B cell (primary cell): Measurements from ENCODE around the gene KRT74. TPM values are rescaled to one million over a fixed set of nuclear protein-coding genes. Genes with fewer than 3 reads are reported as not detected.

Source experiments
- ATAC-seq: fragments of 200-7000 bp; cut with Tn5 transposase; one replicate; pipeline ENCODE4 v1.10.0; 2021; ENCODE audit warnings: low read depth, mild to moderate bottlenecking, moderate number of reproducible peaks, moderate library complexity
- CTCF ChIA-PET: fragments of 350-600 bp; sonication (Branson Sonifier 250); formaldehyde crosslinking; loops from one replicate; lab custom pipeline; 2021; ENCODE audit warnings: antibody characterized with exemption, inconsistent platforms; lab: Charles Lee
- POLR2A ChIA-PET: fragments of 350-600 bp; sonication (Branson Sonifier 250); formaldehyde crosslinking; loops from one replicate; lab custom pipeline; 2021; ENCODE audit warnings: antibody characterized with exemption; lab: Charles Lee
- DNase-seq: peaks from one replicate; pipeline ENCODE4 v3.0.0; 2013
- H2AFZ ChIP-seq: 2 replicates; pipeline ENCODE4 v1.6.1; 2012; ENCODE audit warnings: mild to moderate bottlenecking, low read depth, low read length; ENCODE audit not compliant: insufficient read depth, poor library complexity, severe bottlenecking
- H3K27ac ChIP-seq, 2 donors: 1 replicate in 1 of 2; 2 replicates in 1 of 2; pipeline ENCODE4 v1.5.1; 2012 to 2013; ENCODE audit warnings: low read length in 2 of 2, mild to moderate bottlenecking in 2 of 2, moderate library complexity in 1 of 2
- H3K27me3 ChIP-seq, 4 experiments: fragments of 200-600 bp in 1 of 4; sonication (generic) in 1 of 4; replicated peaks in 1 of 4; 1 replicate in 2 of 4; 2 replicates in 2 of 4; pipeline versions ENCODE4 v1.6.1 to v1.7.0; 2013 to 2016; ENCODE audit warnings: low read length in 3 of 4, mild to moderate bottlenecking in 2 of 4, mixed read lengths in 1 of 4, moderate library complexity in 1 of 4; ENCODE audit not compliant: insufficient read depth in 4 of 4, control insufficient read depth in 3 of 4; ENCODE audit errors: control extremely low read depth in 1 of 4
- H3K36me3 ChIP-seq, 2 experiments: replicated peaks in 1 of 2; 1 replicate in 1 of 2; 2 replicates in 1 of 2; pipeline versions ENCODE4 v1.6.1 to v1.7.1; 2013; ENCODE audit warnings: low read length in 1 of 2; ENCODE audit not compliant: insufficient read depth in 2 of 2, control insufficient read depth in 1 of 2; ENCODE audit errors: control extremely low read depth in 1 of 2, extremely low read depth in 1 of 2
- H3K4me1 ChIP-seq, 2 donors: fragments of 200-600 bp in 1 of 2; sonication (generic) in 1 of 2; 1 replicate in 1 of 2; 2 replicates in 1 of 2; pipeline versions ENCODE4 v1.5.1 to v1.6.1; 2013 to 2017; ENCODE audit warnings: low read length in 2 of 2; ENCODE audit not compliant: control insufficient read depth in 2 of 2, insufficient read depth in 2 of 2
- H3K4me2 ChIP-seq: replicated peaks from 2 replicates; pipeline ENCODE3; 2012; ENCODE audit warnings: mild to moderate bottlenecking, low read depth, low read length; ENCODE audit not compliant: poor library complexity, severe bottlenecking
- H3K4me3 ChIP-seq, 5 experiments: fragments of 200-600 bp in 1 of 5; sonication (generic) in 1 of 5; 1 replicate in 3 of 5; 2 replicates in 2 of 5; pipeline versions ENCODE4 v1.5.1 to v1.7.0; 2011 to 2016; ENCODE audit warnings: low read length in 4 of 5, mild to moderate bottlenecking in 4 of 5, low read depth in 2 of 5, control low read depth in 1 of 5, moderate library complexity in 1 of 5; ENCODE audit not compliant: insufficient read depth in 1 of 5; ENCODE audit errors: control extremely low read depth in 1 of 5, extremely low read depth in 1 of 5
- H3K79me2 ChIP-seq: fragments of 200-600 bp; sonication (generic); one replicate; pipeline ENCODE4 v1.6.0; 2016; ENCODE audit warnings: low read length; ENCODE audit not compliant: control insufficient read depth, insufficient read depth
- H3K9ac ChIP-seq: fragments of 200-600 bp; sonication (generic); 2 replicates; pipeline ENCODE4 v1.6.1; 2017; ENCODE audit warnings: mild to moderate bottlenecking, low read length, moderate library complexity
- H3K9me3 ChIP-seq, 3 donors: one replicate each; pipeline versions ENCODE4 v1.6.1 to v1.7.1; 2013; ENCODE audit warnings: low read length in 2 of 3; ENCODE audit not compliant: control insufficient read depth in 2 of 3, insufficient read depth in 1 of 3; ENCODE audit errors: control extremely low read depth in 1 of 3
- H4K20me1 ChIP-seq: 2 replicates; pipeline ENCODE4 v1.6.0; 2012; ENCODE audit warnings: mild to moderate bottlenecking, low read length; ENCODE audit not compliant: insufficient read depth, control insufficient read depth, poor library complexity, severe bottlenecking
- H3K27ac Mint-ChIP-seq: one replicate; pipeline ENCODE4 v1.8.0; 2021; ENCODE audit warnings: mixed read lengths
- H3K27me3 Mint-ChIP-seq: one replicate; pipeline ENCODE4 v1.8.0; 2021; ENCODE audit warnings: mixed read lengths
- H3K4me1 Mint-ChIP-seq: one replicate; pipeline ENCODE4 v1.8.0; 2021; ENCODE audit warnings: mixed read lengths
- H3K4me3 Mint-ChIP-seq: one replicate; pipeline ENCODE4 v1.8.0; 2021; ENCODE audit warnings: mixed read lengths
- H3K9me3 Mint-ChIP-seq: one replicate; pipeline ENCODE4 v1.8.0; 2022; ENCODE audit warnings: mixed read lengths; ENCODE audit not compliant: insufficient read depth
- EZH2 ChIP-seq: IDR thresholded peaks from 2 replicates; pipeline ENCODE4 v1.6.1; 2012; ENCODE audit warnings: borderline replicate concordance, low read depth, mild to moderate bottlenecking, moderate library complexity, low read length; ENCODE audit not compliant: insufficient read depth, poor library complexity, severe bottlenecking
- whole genome bisulfite sequencing: methylation state at CpG from one replicate; pipeline ENCODE4 v1.1.5; 2013; ENCODE audit warnings: missing lambda C conversion rate; ENCODE audit not compliant: insufficient coverage; 5-methylcytosine and 5-hydroxymethylcytosine counted together
- intact Hi-C: fragments of 100-400 bp; cut with micrococcal nuclease; formaldehyde crosslinking; loops from one replicate; pipeline ENCODE4 v1.10.0; 2022
- polyA plus RNA-seq: library from polyadenylated mRNA; depleted of rRNA; stranded (reverse); fragments of >200 nt; gene quantifications from 2 replicates; pipeline ENCODE4 v1.2.3, GENCODE V29; 2012
- total RNA-seq, 2 donors: library from RNA; stranded (reverse); fragments of 120-200 nt in 1 of 2; gene quantifications; 1 replicate in 1 of 2; 2 replicates in 1 of 2; pipeline versions ENCODE4 v1.2.3 to v1.2.4, GENCODE V29; 2013 to 2022
- TF ChIP-seq, protein P1 (sequence below): fragments of 200-600 bp; IDR thresholded peaks from one replicate; pipeline ENCODE4 v1.8.0; 2022; ENCODE audit warnings: antibody characterized with exemption, mild to moderate bottlenecking

The KRT74 gene
- total and polyA plus RNA-seq, 2 donors (not counting 1 experiment from before 2014, with no cell fraction given) = not detected

DNA sequence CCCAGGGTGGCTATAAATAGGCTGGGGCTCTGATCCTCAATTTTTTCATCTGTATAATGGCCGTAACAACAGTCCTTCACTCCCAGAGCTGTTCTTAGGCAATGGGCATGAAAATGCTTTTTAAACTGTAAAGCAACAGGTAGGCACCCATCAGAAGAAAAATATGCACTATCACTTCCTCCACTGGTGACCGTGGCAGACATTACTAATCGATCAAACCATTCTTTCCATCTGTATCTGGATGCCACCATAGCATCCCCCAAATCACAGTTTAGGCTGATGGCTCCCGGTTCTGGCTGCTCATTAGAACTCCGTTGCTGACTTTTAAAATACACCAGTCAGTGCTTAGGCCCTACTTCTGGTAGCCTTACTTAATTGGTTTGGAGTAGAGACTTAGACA, 31.9 kb downstream of the KRT74 start:
- TF ChIP-seq, protein P1, sequence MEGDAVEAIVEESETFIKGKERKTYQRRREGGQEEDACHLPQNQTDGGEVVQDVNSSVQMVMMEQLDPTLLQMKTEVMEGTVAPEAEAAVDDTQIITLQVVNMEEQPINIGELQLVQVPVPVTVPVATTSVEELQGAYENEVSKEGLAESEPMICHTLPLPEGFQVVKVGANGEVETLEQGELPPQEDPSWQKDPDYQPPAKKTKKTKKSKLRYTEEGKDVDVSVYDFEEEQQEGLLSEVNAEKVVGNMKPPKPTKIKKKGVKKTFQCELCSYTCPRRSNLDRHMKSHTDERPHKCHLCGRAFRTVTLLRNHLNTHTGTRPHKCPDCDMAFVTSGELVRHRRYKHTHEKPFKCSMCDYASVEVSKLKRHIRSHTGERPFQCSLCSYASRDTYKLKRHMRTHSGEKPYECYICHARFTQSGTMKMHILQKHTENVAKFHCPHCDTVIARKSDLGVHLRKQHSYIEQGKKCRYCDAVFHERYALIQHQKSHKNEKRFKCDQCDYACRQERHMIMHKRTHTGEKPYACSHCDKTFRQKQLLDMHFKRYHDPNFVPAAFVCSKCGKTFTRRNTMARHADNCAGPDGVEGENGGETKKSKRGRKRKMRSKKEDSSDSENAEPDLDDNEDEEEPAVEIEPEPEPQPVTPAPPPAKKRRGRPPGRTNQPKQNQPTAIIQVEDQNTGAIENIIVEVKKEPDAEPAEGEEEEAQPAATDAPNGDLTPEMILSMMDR = no peak
- TF ChIP-seq EZH2 = no peak
- no peak overlapping the region for H3K27ac Mint-ChIP-seq
- ATAC-seq (no peak), DNase-seq (no peak)
- ChIA-PET POLR2A (no interaction called here), CTCF (no interaction called here)
- Histone ChIP-seq H3K27me3 (peaks cover 0 to 5% (median 0%) of the 10 kb centered on the region in 4 experiments), H3K4me3 (no peak overlapping the region), H3K79me2 (no peaks in the 10 kb centered on the region), H3K4me1 (no peaks in the 10 kb centered on the region), H3K36me3 (no peaks in the 10 kb centered on the region), H3K9ac (no peak overlapping the region), H3K9me3 (peaks cover 0 to 6% (median 0%) of the 10 kb centered on the region in 3 donors), H3K27ac (no peak overlapping the region), H2AFZ (no peak overlapping the region), H4K20me1 (no peaks in the 10 kb centered on the region), H3K4me2 (no peak overlapping the region)
- no peak overlapping the region for H3K4me3 Mint-ChIP-seq
- H3K4me1 Mint-ChIP-seq = no peaks in the 10 kb centered on the region
- intact Hi-C loops = no loop called here
- WGBS = 100% methylated on average over 2 of the region's 5 CpGs
- H3K9me3 Mint-ChIP-seq = no peaks in the 10 kb centered on the region
- peaks cover 16% of the 10 kb centered on the region for H3K27me3 Mint-ChIP-seq

DNA sequence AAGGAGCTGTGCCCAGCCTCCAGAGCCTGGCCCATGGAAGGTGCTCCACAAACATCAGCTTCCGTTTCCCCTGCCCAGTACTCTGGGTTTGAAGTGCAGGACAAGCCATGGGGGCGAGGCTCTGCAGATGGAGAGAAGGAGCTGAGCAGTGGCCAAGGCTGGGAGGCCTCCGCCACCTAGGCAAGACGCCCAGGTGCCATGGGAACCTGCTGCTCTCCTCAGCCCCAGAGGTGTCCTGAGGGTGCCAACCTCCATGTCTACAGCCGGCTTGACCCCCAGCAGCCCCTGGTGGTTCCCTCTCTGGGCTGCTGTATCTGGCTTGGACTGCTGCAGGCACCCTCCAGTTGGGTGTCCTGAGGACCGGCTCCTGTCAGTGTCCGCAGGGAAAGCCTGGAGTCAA, 33.1 kb downstream of the KRT74 start:
- H3K27ac ChIP-seq = no peak overlapping the region
- H3K4me3 Mint-ChIP-seq = no peak overlapping the region
- ChIA-PET CTCF (no interaction called here), POLR2A (no interaction called here)
- no peaks in the 10 kb centered on the region for H3K9me3 Mint-ChIP-seq
- H3K27ac Mint-ChIP-seq = no peak overlapping the region
- H3K79me2 ChIP-seq = no peaks in the 10 kb centered on the region
- H3K27me3 Mint-ChIP-seq = peaks cover 16% of the 10 kb centered on the region
- H3K4me1 ChIP-seq = no peaks in the 10 kb centered on the region
- no peak for DNase-seq
- WGBS = 79% methylated on average over 7 of the region's 7 CpGs
- H4K20me1 ChIP-seq = no peaks in the 10 kb centered on the region
- H3K9me3 ChIP-seq = peaks cover 0 to 6% (median 0%) of the 10 kb centered on the region in 3 donors
- H3K4me3 ChIP-seq = no peak overlapping the region
- intact Hi-C loops = no loop called here
- ATAC-seq = no peak
- TF ChIP-seq, protein P1 = no peak
- TF ChIP-seq EZH2 = no peak
- H3K36me3 ChIP-seq = no peaks in the 10 kb centered on the region
- H3K4me2 ChIP-seq = no peak overlapping the region
- H3K4me1 Mint-ChIP-seq = no peaks in the 10 kb centered on the region
- no peak overlapping the region for H3K9ac ChIP-seq
- no peak overlapping the region for H2AFZ ChIP-seq
- H3K27me3 ChIP-seq = peaks cover 0 to 5% (median 0%) of the 10 kb centered on the region in 4 experiments
